Endothelial cell of umbilical vein (primary cell): Measurements from ENCODE around the gene CERS3. TPM values are rescaled to one million over a fixed set of nuclear protein-coding genes. Genes with fewer than 3 reads are reported as not detected.

Source experiments
- BruUV-seq: library from RNA; stranded (reverse); fragments of 400-500 nt; replicated peaks from 2 replicates; lab custom pipeline; 2021; lab: Mats Ljungman, UMichigan
- CTCF ChIA-PET: fragments of 300-600, 350-600 bp; sonication (Branson Sonifier 250); formaldehyde crosslinking; loops from one replicate; lab custom pipeline; 2021; ENCODE audit warnings: antibody characterized with exemption, inconsistent platforms; lab: Charles Lee
- POLR2A ChIA-PET: fragments of 300-600, 350-600 bp; sonication (Branson Sonifier 250); formaldehyde crosslinking; loops from one replicate; lab custom pipeline; 2021; ENCODE audit warnings: antibody characterized with exemption, inconsistent platforms; lab: Charles Lee
- DNase-seq: peaks from one replicate; pipeline ENCODE4 v3.0.0-alpha.2; 2011; ENCODE audit warnings: low read depth, low spot score
- FAIRE-seq: peaks from 2 replicates; lab custom pipeline; 2011; peaks lifted over from hg19 to GRCh38; lab: Jason Lieb, UNC
- H2AFZ ChIP-seq: 2 replicates; pipeline ENCODE4 v1.6.0; 2012; ENCODE audit warnings: low read depth, low read length, control low read depth, inconsistent platforms
- H3K27ac ChIP-seq: 2 replicates; pipeline ENCODE4 v1.5.1; 2011; ENCODE audit warnings: low read depth, mild to moderate bottlenecking, control low read depth, low read length, moderate library complexity; ENCODE audit not compliant: insufficient read depth
- H3K27me3 ChIP-seq, 2 experiments: 2 replicates each; pipeline versions ENCODE4 v1.6.0 to v1.6.1; 2011; ENCODE audit warnings: low read length in 2 of 2, mixed read lengths in 1 of 2; ENCODE audit not compliant: control insufficient read depth in 2 of 2, insufficient read depth in 2 of 2
- H3K36me3 ChIP-seq, 2 experiments: 2 replicates in 1 of 2; 3 replicates in 1 of 2; pipeline ENCODE4 v1.5.1; 2011; ENCODE audit warnings: low read length in 2 of 2, mild to moderate bottlenecking in 1 of 2, moderate library complexity in 1 of 2; ENCODE audit not compliant: control insufficient read depth in 2 of 2, insufficient read depth in 2 of 2; ENCODE audit errors: extremely low read depth in 1 of 2
- H3K4me1 ChIP-seq: 3 replicates; pipeline ENCODE4 v1.5.1; 2011; ENCODE audit warnings: mild to moderate bottlenecking, low read length; ENCODE audit not compliant: control insufficient read depth, insufficient read depth; ENCODE audit errors: extremely low read depth
- H3K4me2 ChIP-seq: 2 replicates; pipeline ENCODE4 v1.6.1; 2011; ENCODE audit warnings: low read length, control low read depth, mixed read lengths; ENCODE audit not compliant: insufficient read depth
- H3K4me3 ChIP-seq, 3 experiments: fragments of 200-600 bp in 1 of 3; sonication (generic), shearing (Covaris generic) in 1 of 3; replicated peaks in 1 of 3; 2 replicates each; pipeline ENCODE4 v1.5.1; 2011 to 2016; ENCODE audit warnings: control low read depth in 3 of 3, low read length in 3 of 3, mild to moderate bottlenecking in 2 of 3, inconsistent platforms in 1 of 3, low read depth in 1 of 3, moderate library complexity in 1 of 3; ENCODE audit not compliant: insufficient read depth in 1 of 3
- H3K79me2 ChIP-seq: 2 replicates; pipeline ENCODE4 v1.6.0; 2012; ENCODE audit warnings: low read length, inconsistent platforms; ENCODE audit not compliant: control insufficient read depth, insufficient read depth
- H3K9ac ChIP-seq: replicated peaks from 2 replicates; pipeline ENCODE3; 2011; ENCODE audit warnings: low read length, control low read depth; ENCODE audit not compliant: insufficient read depth; ENCODE audit errors: extremely low read depth
- H3K9me1 ChIP-seq: replicated peaks from 3 replicates; pipeline ENCODE4 v1.6.0; 2011; ENCODE audit warnings: mild to moderate bottlenecking, low read length; ENCODE audit not compliant: control insufficient read depth, insufficient read depth; ENCODE audit errors: extremely low read depth
- H3K9me3 ChIP-seq: replicated peaks from 2 replicates; pipeline ENCODE4 v1.5.1; 2012; ENCODE audit warnings: low read length, inconsistent platforms; ENCODE audit not compliant: control insufficient read depth, insufficient read depth
- H4K20me1 ChIP-seq: replicated peaks from 2 replicates; pipeline ENCODE3; 2011; ENCODE audit warnings: mild to moderate bottlenecking, low read length; ENCODE audit not compliant: control insufficient read depth, insufficient read depth; ENCODE audit errors: extremely low read depth
- CTCF ChIP-seq, 2 donors: IDR thresholded peaks; 1 replicate in 1 of 2; 2 replicates in 1 of 2; pipeline ENCODE4 v1.5.1; 2011; ENCODE audit warnings: low read length in 2 of 2, mild to moderate bottlenecking in 2 of 2, moderate library complexity in 2 of 2, control low read depth in 1 of 2, inconsistent platforms in 1 of 2, low read depth in 1 of 2; ENCODE audit not compliant: insufficient read depth in 1 of 2; ENCODE audit errors: extremely low read depth in 1 of 2
- EZH2 ChIP-seq: IDR thresholded peaks from 2 replicates; pipeline ENCODE4 v1.6.1; 2012; ENCODE audit warnings: borderline replicate concordance, low read depth, mild to moderate bottlenecking, moderate library complexity, low read length, inconsistent platforms; ENCODE audit not compliant: severe bottlenecking
- FOS ChIP-seq: IDR thresholded peaks from 2 replicates; pipeline ENCODE4 v1.6.1; 2011; ENCODE audit warnings: mild to moderate bottlenecking, low read length, moderate library complexity, borderline replicate concordance; ENCODE audit not compliant: insufficient read depth
- GATA2 ChIP-seq: IDR thresholded peaks from 2 replicates; pipeline ENCODE4 v1.7.0; 2011; ENCODE audit warnings: low read depth, mild to moderate bottlenecking, moderate library complexity, mixed read lengths, low read length; ENCODE audit not compliant: insufficient read length, insufficient read depth
- JUN ChIP-seq: IDR thresholded peaks from 2 replicates; pipeline ENCODE4 v1.6.1; 2011; ENCODE audit warnings: borderline replicate concordance, low read depth; ENCODE audit not compliant: insufficient read length, insufficient read depth
- MAX ChIP-seq: IDR thresholded peaks from 2 replicates; pipeline ENCODE4 v1.6.1; 2011; ENCODE audit not compliant: insufficient read depth, insufficient read length
- MYC ChIP-seq: IDR thresholded peaks from one replicate; pipeline ENCODE4 v1.6.1; 2011; ENCODE audit warnings: mild to moderate bottlenecking, low read depth, low read length
- POLR2A ChIP-seq: IDR thresholded peaks from 2 replicates; pipeline ENCODE4 v1.6.1; 2012; ENCODE audit warnings: low read depth, mild to moderate bottlenecking, control low read depth, low read length
- POLR2AphosphoS5 ChIP-seq: IDR thresholded peaks from 2 replicates; pipeline ENCODE4 v1.6.1; 2012; ENCODE audit warnings: low read depth, mild to moderate bottlenecking, control low read depth, low read length, moderate library complexity; ENCODE audit not compliant: insufficient read depth
- dilution Hi-C: fragments of 300-500 bp; cut with MboI; formaldehyde crosslinking; loops from one replicate; pipeline ENCODE4 v1.15.0; 2019; ENCODE audit warnings: low sequenced_read_pairs; ENCODE audit not compliant: extremely low pct_ligation_motif_present
- intact Hi-C: fragments of 100-400 bp; cut with micrococcal nuclease; formaldehyde crosslinking; loops from one replicate; pipeline ENCODE4 v1.10.0; 2022
- polyA plus RNA-seq, 4 experiments: library from polyadenylated mRNA; depleted of rRNA in 3 of 4; stranded (reverse) in 3 of 4; unstranded in 1 of 4; fragments of >200 nt; gene quantifications; 2 replicates each; pipeline versions ENCODE4 v1.2.1 to v1.2.3, GENCODE V29; 2011 to 2012; ENCODE audit warnings: missing spikeins in 1 of 4
- total RNA-seq: library from RNA; stranded (reverse); gene quantifications from 2 replicates; pipeline ENCODE4 v1.2.3, GENCODE V29; 2021

Gene CERS3
- total and polyA plus RNA-seq, 2 donors (not counting 3 experiments of a cell fraction or from before 2014, with no cell fraction given) = not detected

GRCh38 chr15:100570275-100570674, 41.5 kb upstream of the CERS3 start:
- FAIRE-seq (no peak), DNase-seq (no peak)
- H3K36me3 ChIP-seq = peaks cover 2 to 11% of the 10 kb centered on the region in 2 experiments
- H3K9ac ChIP-seq = no peak overlapping the region
- H3K27ac ChIP-seq = no peak overlapping the region
- no peaks in the 10 kb centered on the region for H3K4me1 ChIP-seq
- no peak overlapping the region for H3K4me2 ChIP-seq
- H2AFZ ChIP-seq = no peak overlapping the region
- no TSS peak for BruUV-seq
- POLR2A ChIA-PET = no interaction called here
- H3K27me3 ChIP-seq = no peaks in the 10 kb centered on the region
- H4K20me1 ChIP-seq = no peaks in the 10 kb centered on the region
- H3K9me1 ChIP-seq = no peaks in the 10 kb centered on the region
- intact Hi-C loops = loop anchor here (1.0 kb wide), 1 partner anchor 228 kb away; no protein-coding TSS in a partner anchor
- H3K9me3 ChIP-seq = no peaks in the 10 kb centered on the region
- CTCF ChIA-PET = interaction anchor here (1.1 to 2.9 kb wide), 3 partner anchors 220 to 1297 kb away, joined by 3 to 16 read pairs (median 4); partner anchors contain the start of gene ADAMTS17
- no peak overlapping the region for H3K4me3 ChIP-seq
- dilution Hi-C loops = no loop called here
- no peaks in the 10 kb centered on the region for H3K79me2 ChIP-seq
- TF ChIP-seq EZH2 = no peak
- no peak for TF ChIP-seq POLR2AphosphoS5

- intact Hi-C loops (no loop called here), dilution Hi-C loops (no loop called here)
- H3K4me1 ChIP-seq = no peaks in the 10 kb centered on the region
- H3K36me3 ChIP-seq = peaks cover 2 to 11% of the 10 kb centered on the region in 2 experiments
- no peak for FAIRE-seq
- H3K9me3 ChIP-seq = no peaks in the 10 kb centered on the region
- ChIA-PET POLR2A (no interaction called here), CTCF (interaction anchor here (1.1 kb wide), 1 partner anchor 219 kb away, joined by 3 read pairs; no protein-coding TSS in a partner anchor)
- no peaks in the 10 kb centered on the region for H3K9me1 ChIP-seq
- no peak overlapping the region for H3K4me2 ChIP-seq
- BruUV-seq = no TSS peak
- no peak overlapping the region for H2AFZ ChIP-seq
- no peaks in the 10 kb centered on the region for H3K79me2 ChIP-seq
- H4K20me1 ChIP-seq = no peaks in the 10 kb centered on the region
- no peaks in the 10 kb centered on the region for H3K27me3 ChIP-seq
- no peak overlapping the region for H3K4me3 ChIP-seq
- no peak overlapping the region for H3K9ac ChIP-seq
- no peak overlapping the region for H3K27ac ChIP-seq
- no peak for DNase-seq
- TF ChIP-seq FOS (no peak), CTCF (IDR thresholded peaks at IDR 0.05; ENCODE audit: extremely low read depth in 1 of 2, insufficient read depth in 1 of 2, low read depth in 1 of 2, low read length in 2 of 2) (no peak), GATA2 (no peak), EZH2 (no peak), POLR2A (no peak), POLR2AphosphoS5 (no peak), JUN (no peak), MYC (no peak), MAX (no peak)
These were observed 40.6 kb upstream of the CERS3 start for GRCh38 chr15:100569391-100569790.
